GM18870 (cell line): ENCODE data around the gene STK17B.

Experiments
- ATAC-seq: cut with Tn5 transposase; IDR thresholded peaks from one replicate; pipeline ENCODE4 v1.9.1; 2021; ENCODE audit warnings: moderate library complexity; ENCODE audit not compliant: unreplicated experiment

Gene STK17B

GRCh38 chr2:196159221-196159892, 12.0 kb downstream of the STK17B start:
- ATAC-seq: no peak

GRCh38 chr2:196155575-196155974, 15.8 kb downstream of the STK17B start:
- no peak for ATAC-seq

- no peak for ATAC-seq
Observed at GRCh38 chr2:196153480-196153879, 17.9 kb downstream of the STK17B start.

- peak; percentile 57 for ATAC-seq
Observed at GRCh38 chr2:196149948-196150347, 21.4 kb downstream of the STK17B start.

GRCh38 chr2:196148736-196149135, 22.6 kb downstream of the STK17B start:
- ATAC-seq: no peak

- no peak for ATAC-seq
Observed at GRCh38 chr2:196145256-196145655, 26.1 kb downstream of the STK17B start.

- no peak for ATAC-seq
Observed at GRCh38 chr2:196144513-196145126, 26.8 kb downstream of the STK17B start.

- ATAC-seq: no peak
Observed at GRCh38 chr2:196143730-196144131, 27.6 kb downstream of the STK17B start.

- no peak for ATAC-seq
Observed at GRCh38 chr2:196142825-196143224, 28.6 kb downstream of the STK17B start.

GRCh38 chr2:196140213-196140612, 31.2 kb downstream of the STK17B start:
- ATAC-seq: no peak

- ATAC-seq: no peak
Observed at GRCh38 chr2:196137271-196137670, 34.1 kb downstream of the STK17B start.

- no peak for ATAC-seq
Observed at GRCh38 chr2:196136151-196136550, 35.2 kb downstream of the STK17B start.

GRCh38 chr2:196131949-196132925, 39.1 kb downstream of the STK17B start:
- ATAC-seq: no peak

- ATAC-seq: no peak
Observed at GRCh38 chr2:196131384-196131937, 39.9 kb downstream of the STK17B start.

GRCh38 chr2:196130039-196130825, 41.1 kb downstream of the STK17B start:
- no peak for ATAC-seq

- no peak for ATAC-seq
Observed at GRCh38 chr2:196128749-196129148, 42.6 kb downstream of the STK17B start.

GRCh38 chr2:196125596-196125995, 45.8 kb downstream of the STK17B start:
- ATAC-seq: no peak

GRCh38 chr2:196123679-196124373, 47.6 kb downstream of the STK17B start:
- ATAC-seq: no peak

- no peak for ATAC-seq
Observed at GRCh38 chr2:196119926-196120325, 51.5 kb downstream of the STK17B start.

GRCh38 chr2:196117214-196117705, 54.1 kb downstream of the STK17B start:
- no peak for ATAC-seq
